WERI-Rb-1 (cell line): Measurements from ENCODE around the gene GPR158.

Experiments used
- DNase-seq: peaks from one replicate; pipeline ENCODE4 v3.0.0-alpha.2; 2020
- H3K27ac ChIP-seq: fragments of 250-450 bp; sonication (Bioruptor Pico); 2 replicates; pipeline ENCODE4 v1.5.1; 2020; ENCODE audit warnings: mild to moderate bottlenecking, moderate library complexity
- H3K27me3 ChIP-seq: fragments of 250-450 bp; sonication (Bioruptor Pico); 2 replicates; pipeline ENCODE4 v1.5.1; 2021; ENCODE audit warnings: mild to moderate bottlenecking, low read depth, moderate library complexity; ENCODE audit not compliant: insufficient read depth, severe bottlenecking
- H3K36me3 ChIP-seq: fragments of 250-450 bp; sonication (Bioruptor Pico); 2 replicates; pipeline ENCODE4 v1.5.1; 2020; ENCODE audit warnings: mild to moderate bottlenecking, moderate library complexity
- H3K4me3 ChIP-seq: 2 replicates; pipeline ENCODE4 v1.5.1; 2011; ENCODE audit warnings: low read depth, mild to moderate bottlenecking, control low read depth, low read length
- H3K9me3 ChIP-seq: fragments of 250-450 bp; sonication (Bioruptor Pico); 2 replicates; pipeline ENCODE4 v1.5.1; 2021; ENCODE audit warnings: mild to moderate bottlenecking, moderate library complexity; ENCODE audit not compliant: severe bottlenecking
- TF ChIP-seq, protein P1 (sequence below): IDR thresholded peaks from 2 replicates; pipeline ENCODE4 v1.5.1; 2011; ENCODE audit warnings: low read depth, mild to moderate bottlenecking, control low read depth, inconsistent platforms, low read length

Gene GPR158

GRCh38 chr10:25288181-25288580 lies 113.4 kb downstream of the GPR158 start:
- DNase-seq = no peak
- no peak overlapping the region for H3K27ac ChIP-seq
- H3K9me3 ChIP-seq = no peaks in the 10 kb centered on the region
- H3K4me3 ChIP-seq = no peak overlapping the region
- no peaks in the 10 kb centered on the region for H3K36me3 ChIP-seq
- H3K27me3 ChIP-seq = no peaks in the 10 kb centered on the region
- TF ChIP-seq, protein P1, sequence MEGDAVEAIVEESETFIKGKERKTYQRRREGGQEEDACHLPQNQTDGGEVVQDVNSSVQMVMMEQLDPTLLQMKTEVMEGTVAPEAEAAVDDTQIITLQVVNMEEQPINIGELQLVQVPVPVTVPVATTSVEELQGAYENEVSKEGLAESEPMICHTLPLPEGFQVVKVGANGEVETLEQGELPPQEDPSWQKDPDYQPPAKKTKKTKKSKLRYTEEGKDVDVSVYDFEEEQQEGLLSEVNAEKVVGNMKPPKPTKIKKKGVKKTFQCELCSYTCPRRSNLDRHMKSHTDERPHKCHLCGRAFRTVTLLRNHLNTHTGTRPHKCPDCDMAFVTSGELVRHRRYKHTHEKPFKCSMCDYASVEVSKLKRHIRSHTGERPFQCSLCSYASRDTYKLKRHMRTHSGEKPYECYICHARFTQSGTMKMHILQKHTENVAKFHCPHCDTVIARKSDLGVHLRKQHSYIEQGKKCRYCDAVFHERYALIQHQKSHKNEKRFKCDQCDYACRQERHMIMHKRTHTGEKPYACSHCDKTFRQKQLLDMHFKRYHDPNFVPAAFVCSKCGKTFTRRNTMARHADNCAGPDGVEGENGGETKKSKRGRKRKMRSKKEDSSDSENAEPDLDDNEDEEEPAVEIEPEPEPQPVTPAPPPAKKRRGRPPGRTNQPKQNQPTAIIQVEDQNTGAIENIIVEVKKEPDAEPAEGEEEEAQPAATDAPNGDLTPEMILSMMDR = no peak

DNA sequence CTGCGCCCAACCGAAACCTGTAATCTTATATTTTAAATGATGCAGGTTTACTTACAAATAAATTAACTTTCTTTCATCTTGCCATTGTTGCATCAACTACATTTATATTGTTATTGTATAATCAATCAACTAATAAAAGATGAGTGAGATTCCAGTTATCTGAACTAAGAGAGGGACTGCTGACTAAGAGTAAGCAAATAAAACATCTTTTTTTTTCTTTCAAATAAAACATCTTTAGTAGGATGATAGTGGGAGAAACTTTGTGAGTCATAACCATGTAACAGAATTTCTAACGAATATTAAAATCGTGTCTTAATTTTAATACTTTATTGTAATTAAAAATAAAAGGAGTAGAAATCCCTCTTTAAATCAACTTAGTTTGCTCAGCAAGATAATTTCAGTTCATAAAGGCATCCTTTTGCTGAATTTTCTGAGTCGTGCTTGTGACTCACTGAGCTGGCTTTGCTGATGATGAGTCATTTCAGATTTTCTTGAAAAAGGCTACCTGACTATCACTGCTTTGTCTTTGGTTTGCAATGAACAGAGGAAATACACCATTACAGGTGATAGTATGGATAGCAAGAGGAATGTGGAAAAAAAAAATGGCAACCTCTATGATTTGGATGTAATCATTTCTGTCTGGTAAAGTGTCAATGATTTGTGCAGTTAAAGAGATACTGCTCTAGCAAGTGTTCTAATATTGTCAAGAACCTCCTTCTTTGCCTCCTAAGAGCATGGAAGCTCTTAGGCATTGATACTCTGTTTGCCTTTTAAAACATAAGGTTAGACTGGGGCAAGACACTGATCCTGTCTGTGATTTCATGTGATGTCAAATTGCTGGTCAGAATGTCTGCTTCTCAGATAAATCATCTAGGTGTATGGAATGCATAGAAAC lies 119.5 kb downstream of the GPR158 start:
- Histone ChIP-seq H3K27me3 (no peaks in the 10 kb centered on the region), H3K9me3 (no peaks in the 10 kb centered on the region), H3K27ac (no peak overlapping the region), H3K36me3 (no peaks in the 10 kb centered on the region), H3K4me3 (no peak overlapping the region)
- DNase-seq = no peak
- TF ChIP-seq, protein P1 = no peak

DNA sequence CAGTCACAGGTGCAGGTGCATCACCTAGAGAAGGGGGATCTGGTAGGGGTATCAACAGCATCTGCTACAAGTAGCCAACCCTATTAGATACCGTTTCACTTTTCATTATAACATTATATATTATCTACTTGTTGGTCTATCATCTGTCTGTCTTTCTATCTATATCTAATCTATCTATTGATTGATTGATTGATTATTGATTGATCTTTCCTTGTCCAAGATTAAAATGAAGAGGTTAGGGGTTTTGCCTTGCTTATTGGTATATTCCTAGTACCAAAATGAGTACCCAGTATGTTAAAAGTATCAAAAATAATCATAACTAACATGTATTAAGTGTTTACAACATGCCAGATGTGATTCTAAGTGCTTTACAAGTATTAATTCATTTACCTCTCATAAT lies 121.5 kb downstream of the GPR158 start:
- DNase-seq = no peak
- no peak overlapping the region for H3K27ac ChIP-seq
- no peak overlapping the region for H3K4me3 ChIP-seq
- no peaks in the 10 kb centered on the region for H3K9me3 ChIP-seq
- H3K27me3 ChIP-seq = no peaks in the 10 kb centered on the region
- TF ChIP-seq, protein P1 = no peak
- no peaks in the 10 kb centered on the region for H3K36me3 ChIP-seq

- DNase-seq = no peak
- Histone ChIP-seq H3K4me3 (no peak overlapping the region), H3K27me3 (no peaks in the 10 kb centered on the region), H3K36me3 (no peaks in the 10 kb centered on the region), H3K9me3 (no peaks in the 10 kb centered on the region), H3K27ac (no peak overlapping the region)
- TF ChIP-seq, protein P1 = no peak
These were observed 122.7 kb downstream of the GPR158 start for GRCh38 chr10:25297466-25297865.

- H3K27me3 ChIP-seq = no peaks in the 10 kb centered on the region
- DNase-seq = no peak
- no peak overlapping the region for H3K27ac ChIP-seq
- H3K4me3 ChIP-seq = no peak overlapping the region
- H3K9me3 ChIP-seq = no peaks in the 10 kb centered on the region
- H3K36me3 ChIP-seq = no peaks in the 10 kb centered on the region
- TF ChIP-seq, protein P1 = no peak
These were observed 125.3 kb downstream of the GPR158 start for GRCh38 chr10:25300073-25300472.
